ENCODE data around the gene RELN.
A peak's percentile ranks its signal among the peaks of the same experiment; 100 is the strongest.
"Not testable (repeated sequence)": the region's sequence is repeated elsewhere in the genome, so short reads cannot be mapped to it uniquely, and the experiment has no call there.

The RELN gene

GRCh38 chr7:103499976-103500375 is 489.5 kb downstream of the RELN start:
- DNase-seq: no peak
- H3K9me3 Mint-ChIP-seq: no peaks in the 10 kb centered on the region
- no peaks in the 10 kb centered on the region for H3K36me3 Mint-ChIP-seq (ENCODE audit: insufficient read depth)
- no peaks in the 10 kb centered on the region for H3K4me1 Mint-ChIP-seq (ENCODE audit: low read depth in 2 of 2)
- H3K27ac Mint-ChIP-seq: no peak overlapping the region
- peaks cover 8 to 13% of the 10 kb centered on the region in 2 donors for H3K27me3 Mint-ChIP-seq
- no peak for ATAC-seq (replicated peaks)
- H3K4me3 Mint-ChIP-seq: no peak overlapping the region

GRCh38 chr7:103487419-103487818 is 502.0 kb downstream of the RELN start:
- Mint-ChIP-seq H3K36me3 (ENCODE audit: insufficient read depth) (no peaks in the 10 kb centered on the region), H3K9me3 (no peaks in the 10 kb centered on the region), H3K4me3 (no peak overlapping the region), H3K27me3 (peaks cover 28 to 32% of the 10 kb centered on the region in 2 donors), H3K27ac (no peak overlapping the region), H3K4me1 (ENCODE audit: low read depth in 2 of 2) (no peaks in the 10 kb centered on the region)
- DNase-seq (no peak), ATAC-seq (replicated peaks) (no peak)

- DNase-seq; H3K9me3 Mint-ChIP-seq; H3K4me1 Mint-ChIP-seq (ENCODE audit: low read depth in 2 of 2); H3K36me3 Mint-ChIP-seq (ENCODE audit: insufficient read depth); H3K4me3 Mint-ChIP-seq; ATAC-seq (replicated peaks); H3K27ac Mint-ChIP-seq: not testable (repeated sequence)
- H3K27me3 Mint-ChIP-seq: peaks cover 29 to 33% of the 10 kb centered on the region in 2 donors
Observed at GRCh38 chr7:103486873-103487272, 502.6 kb downstream of the RELN start.

GRCh38 chr7:103480771-103481170 is 508.7 kb downstream of the RELN start:
- H3K4me3 Mint-ChIP-seq: no peak overlapping the region
- H3K27ac Mint-ChIP-seq: no peak overlapping the region
- peaks cover 25 to 36% of the 10 kb centered on the region in 2 donors for H3K27me3 Mint-ChIP-seq
- ATAC-seq (replicated peaks) (no peak), DNase-seq (no peak)
- H3K36me3 Mint-ChIP-seq (ENCODE audit: insufficient read depth): no peaks in the 10 kb centered on the region
- H3K4me1 Mint-ChIP-seq (ENCODE audit: low read depth in 2 of 2): no peaks in the 10 kb centered on the region
- no peaks in the 10 kb centered on the region for H3K9me3 Mint-ChIP-seq

- no peaks in the 10 kb centered on the region for H3K9me3 Mint-ChIP-seq
- DNase-seq (no peak), ATAC-seq (replicated peaks) (no peak)
- H3K36me3 Mint-ChIP-seq (ENCODE audit: insufficient read depth): no peaks in the 10 kb centered on the region
- H3K27me3 Mint-ChIP-seq: peaks cover 33 to 43% of the 10 kb centered on the region in 2 donors
- H3K4me3 Mint-ChIP-seq: no peak overlapping the region
- H3K4me1 Mint-ChIP-seq (ENCODE audit: low read depth in 2 of 2): no peaks in the 10 kb centered on the region
- H3K27ac Mint-ChIP-seq: no peak overlapping the region
Observed at GRCh38 chr7:103474956-103475355, 514.5 kb downstream of the RELN start.

GRCh38 chr7:103469095-103469948 is 520.1 kb downstream of the RELN start:
- H3K4me3 Mint-ChIP-seq: no peak overlapping the region
- H3K27ac Mint-ChIP-seq: no peak overlapping the region
- H3K9me3 Mint-ChIP-seq: no peaks in the 10 kb centered on the region

GRCh38 chr7:103466814-103467213 is 522.6 kb downstream of the RELN start:
- DNase-seq (no peak), ATAC-seq (replicated peaks) (no peak)
- Mint-ChIP-seq H3K9me3 (no peaks in the 10 kb centered on the region), H3K4me3 (no peak overlapping the region), H3K27me3 (peaks cover 54 to 56% of the 10 kb centered on the region in 2 donors), H3K4me1 (ENCODE audit: low read depth in 2 of 2) (peaks cover 0 to 4% of the 10 kb centered on the region in 2 donors), H3K36me3 (ENCODE audit: insufficient read depth) (no peaks in the 10 kb centered on the region), H3K27ac (no peak overlapping the region)

More at GRCh38 chr7:103469095-103469948, 520.1 kb downstream of the RELN start:
- peaks cover 0 to 4% of the 10 kb centered on the region in 2 donors for H3K4me1 Mint-ChIP-seq (ENCODE audit: low read depth in 2 of 2)
- no peak for DNase-seq
- no peak for ATAC-seq (replicated peaks)
- peaks cover 52 to 58% of the 10 kb centered on the region in 2 donors for H3K27me3 Mint-ChIP-seq
- H3K36me3 Mint-ChIP-seq (ENCODE audit: insufficient read depth): no peaks in the 10 kb centered on the region

GRCh38 chr7:103462358-103462757 is 527.1 kb downstream of the RELN start:
- no peak for DNase-seq
- ATAC-seq (replicated peaks): no peak
- Mint-ChIP-seq H3K4me1 (ENCODE audit: low read depth in 2 of 2) (peaks cover 0 to 4% of the 10 kb centered on the region in 2 donors), H3K27me3 (peaks cover 34 to 38% of the 10 kb centered on the region in 2 donors), H3K9me3 (no peaks in the 10 kb centered on the region), H3K27ac (no peak overlapping the region), H3K4me3 (no peak overlapping the region), H3K36me3 (ENCODE audit: insufficient read depth) (no peaks in the 10 kb centered on the region)

GRCh38 chr7:103447073-103447960 is 542.1 kb downstream of the RELN start:
- ATAC-seq (replicated peaks) (peak; percentile 33), DNase-seq (peak in 1 of 3 experiments; percentile 4)
- peaks cover 4% of the 10 kb centered on the region for H3K36me3 Mint-ChIP-seq (ENCODE audit: insufficient read depth)
- no peak overlapping the region for H3K27ac Mint-ChIP-seq
- H3K4me3 Mint-ChIP-seq: no peak overlapping the region
- H3K4me1 Mint-ChIP-seq (ENCODE audit: low read depth in 2 of 2): peaks cover 7 to 10% of the 10 kb centered on the region in 2 donors
- H3K9me3 Mint-ChIP-seq: peaks cover 0 to 14% of the 10 kb centered on the region in 2 donors
- H3K27me3 Mint-ChIP-seq: peaks cover 83 to 88% of the 10 kb centered on the region in 2 donors

- peaks cover 4% of the 10 kb centered on the region for H3K36me3 Mint-ChIP-seq (ENCODE audit: insufficient read depth)
- peak within 1 kb of the TSS; percentile 50 to 65 for H3K4me3 Mint-ChIP-seq
- H3K4me1 Mint-ChIP-seq (ENCODE audit: low read depth in 2 of 2): peaks cover 7 to 10% of the 10 kb centered on the region in 2 donors
- H3K27me3 Mint-ChIP-seq: peaks cover 83 to 87% of the 10 kb centered on the region in 2 donors
- no peak within 1 kb of the TSS for H3K27ac Mint-ChIP-seq
- no peak for ATAC-seq (replicated peaks)
- no peak for DNase-seq
- peaks cover 0 to 2% of the 10 kb centered on the region in 2 donors for H3K9me3 Mint-ChIP-seq
Observed at GRCh38 chr7:103446049-103446520, 543.4 kb downstream of the RELN start, which contains the start of gene SLC26A5. Gene SLC26A5, minus strand, starts transcription at chr7:103446207. Its CDS starts 24,693 bp downstream, at chr7:103421514.

GRCh38 chr7:103445228-103446048 is 544.0 kb downstream of the RELN start:
- H3K9me3 Mint-ChIP-seq: no peaks in the 10 kb centered on the region
- H3K4me1 Mint-ChIP-seq (ENCODE audit: low read depth in 2 of 2): peaks cover 7 to 10% of the 10 kb centered on the region in 2 donors
- peak overlapping the region; percentile 50 to 60 for H3K4me3 Mint-ChIP-seq
- H3K36me3 Mint-ChIP-seq (ENCODE audit: insufficient read depth): peaks cover 4% of the 10 kb centered on the region
- ATAC-seq (replicated peaks) (no peak), DNase-seq (no peak)
- H3K27ac Mint-ChIP-seq: no peak overlapping the region
- peaks cover 80 to 82% of the 10 kb centered on the region in 2 donors for H3K27me3 Mint-ChIP-seq

- Mint-ChIP-seq H3K27ac (no peak overlapping the region), H3K9me3 (no peaks in the 10 kb centered on the region), H3K27me3 (peaks cover 53 to 76% of the 10 kb centered on the region in 2 donors), H3K4me3 (no peak overlapping the region), H3K4me1 (ENCODE audit: low read depth in 2 of 2) (no peaks in the 10 kb centered on the region), H3K36me3 (ENCODE audit: insufficient read depth) (no peaks in the 10 kb centered on the region)
- no peak for DNase-seq
- ATAC-seq (replicated peaks): no peak
Observed at GRCh38 chr7:103439661-103440060, 549.8 kb downstream of the RELN start.
